Testis (tissue), 3 donors: Measurements from ENCODE around the gene SCG5. TPM values are rescaled to one million over a fixed set of nuclear protein-coding genes. Genes with fewer than 3 reads are reported as not detected.

Source experiments
- DNase-seq: peaks from one replicate; pipeline ENCODE4 v3.0.0-alpha.2; 2019
- H3K27ac ChIP-seq, 2 donors: fragments of 200-600 bp; sonication (generic); one replicate each; pipeline ENCODE4 v1.5.1; 2019
- H3K27me3 ChIP-seq: fragments of 200-600 bp; sonication (generic); one replicate; pipeline ENCODE4 v1.5.1; 2019
- H3K36me3 ChIP-seq: fragments of 200-600 bp; sonication (generic); one replicate; pipeline ENCODE4 v1.5.1; 2017; ENCODE audit warnings: low read depth; ENCODE audit errors: missing control alignments
- H3K4me1 ChIP-seq: fragments of 200-600 bp; sonication (generic); one replicate; pipeline ENCODE4 v1.5.1; 2019
- H3K4me3 ChIP-seq, 2 donors: fragments of 200-600 bp; sonication (generic); one replicate each; pipeline ENCODE4 v1.5.1; 2017 to 2019
- H3K9me3 ChIP-seq: fragments of 200-600 bp; sonication (generic); one replicate; pipeline ENCODE4 v1.5.1; 2017
- CTCF ChIP-seq, 3 experiments: fragments of 450-650 bp in 2 of 3; fragments of 200-600 bp in 1 of 3; sonication (generic) in 1 of 3; IDR thresholded peaks; one replicate each; pipeline ENCODE4 v1.5.1; 2016 to 2019; ENCODE audit warnings: antibody characterized with exemption in 3 of 3, mild to moderate bottlenecking in 2 of 3, moderate library complexity in 1 of 3
- POLR2A ChIP-seq: fragments of 450-650 bp; IDR thresholded peaks from one replicate; pipeline ENCODE4 v1.6.1; 2017; ENCODE audit warnings: antibody characterized with exemption, mild to moderate bottlenecking, moderate library complexity
- WGBS, 2 donors: methylation state at CpG; one replicate each; pipeline ENCODE4 v1.1.5; 2018; 5-methylcytosine and 5-hydroxymethylcytosine counted together
- intact Hi-C: fragments of 100-400 bp; cut with DNase I; formaldehyde crosslinking; loops from one replicate; pipeline ENCODE4 v1.15.1; 2023; ENCODE audit warnings: low total_unique reads
- polyA plus RNA-seq: library from polyadenylated mRNA; stranded (reverse); fragments of 350-450 nt; fragmentation: Illumina TruSeq; extraction: RNeasy Lipid Tissue Mini Kit (QIAGEN cat#74804); gene quantifications from one replicate; pipeline ENCODE4 v1.2.3, GENCODE V29; 2014; ENCODE audit warnings: low read depth, low replicate concordance; ENCODE audit not compliant: insufficient read depth
- total RNA-seq, 2 donors: library from RNA; depleted of rRNA; stranded (reverse); fragments of >200 nt; gene quantifications; one replicate each; pipeline ENCODE4 v1.2.3, GENCODE V29; 2016

SCG5 gene
- total and polyA plus RNA-seq, 3 donors from 2014 or later = 10.6 to 38.3 (median 10.9) TPM

- Histone ChIP-seq H3K36me3 (no peaks in the 10 kb centered on the region), H3K4me3 (no peak overlapping the region), H3K27me3 (no peaks in the 10 kb centered on the region), H3K9me3 (no peaks in the 10 kb centered on the region), H3K4me1 (no peaks in the 10 kb centered on the region), H3K27ac (no peak overlapping the region)
- 75 to 85% methylated on average over 4 of the region's 4 CpGs for WGBS, 2 donors
- no peak for DNase-seq
- TF ChIP-seq POLR2A (no peak), CTCF (IDR thresholded peaks at IDR 0.05) (no peak)
- intact Hi-C loops = no loop called here
These were observed 14.6 kb downstream of the SCG5 start for GRCh38 chr15:32656091-32656490.

- H3K4me3 ChIP-seq = no peak overlapping the region
- 93 to 95% methylated on average over 9 of the region's 9 CpGs for WGBS, 2 donors
- H3K9me3 ChIP-seq = no peaks in the 10 kb centered on the region
- no peak overlapping the region for H3K27ac ChIP-seq
- intact Hi-C loops = no loop called here
- no peaks in the 10 kb centered on the region for H3K27me3 ChIP-seq
- no peak for DNase-seq
- H3K36me3 ChIP-seq = no peaks in the 10 kb centered on the region
- TF ChIP-seq CTCF (IDR thresholded peaks at IDR 0.05) = no peak
- no peak for TF ChIP-seq POLR2A
- no peaks in the 10 kb centered on the region for H3K4me1 ChIP-seq
These were observed 15.0 kb downstream of the SCG5 start for GRCh38 chr15:32656496-32656895.

- WGBS, 2 donors = 34 to 60% methylated on average over 5 of the region's 5 CpGs
- no peak for DNase-seq
- Histone ChIP-seq H3K27ac (no peak overlapping the region), H3K4me3 (no peak overlapping the region), H3K27me3 (no peaks in the 10 kb centered on the region), H3K9me3 (no peaks in the 10 kb centered on the region), H3K4me1 (no peaks in the 10 kb centered on the region), H3K36me3 (no peaks in the 10 kb centered on the region)
- TF ChIP-seq CTCF (IDR thresholded peaks at IDR 0.05) (peak in 1 of 3 experiments; percentile 21), POLR2A (no peak)
- intact Hi-C loops = no loop called here
These were observed 15.8 kb downstream of the SCG5 start for GRCh38 chr15:32657198-32657883.

GRCh38 chr15:32657941-32658340 lies 16.4 kb downstream of the SCG5 start:
- no peak for TF ChIP-seq CTCF (IDR thresholded peaks at IDR 0.05)
- no peak for TF ChIP-seq POLR2A
- Histone ChIP-seq H3K27ac (no peak overlapping the region), H3K4me1 (no peaks in the 10 kb centered on the region), H3K36me3 (no peaks in the 10 kb centered on the region), H3K4me3 (no peak overlapping the region), H3K9me3 (no peaks in the 10 kb centered on the region), H3K27me3 (no peaks in the 10 kb centered on the region)
- WGBS, 2 donors = 71 to 77% methylated on average over 2 of the region's 2 CpGs
- intact Hi-C loops = no loop called here
- DNase-seq = no peak
